MCF 10A (cell line): ENCODE measurements around the gene RIC8B. TPM values are rescaled to one million over a fixed set of nuclear protein-coding genes. Genes with fewer than 3 reads are reported as not detected.
A peak's percentile ranks its signal among the peaks of the same experiment; 100 is the strongest.

Source experiments
- BruUV-seq: library from RNA; stranded (reverse); fragments of 400-500 nt; replicated peaks from 2 replicates; lab custom pipeline; 2021; lab: Mats Ljungman, UMichigan
- CTCF ChIA-PET: fragments of 300-600 bp; sonication (Branson Sonifier 250); formaldehyde crosslinking; extraction: SDS; loops from one replicate; lab custom pipeline; 2021; ENCODE audit warnings: antibody characterized with exemption, inconsistent platforms; lab: Yijun Ruan, JAX
- POLR2A ChIA-PET: fragments of 300-600, 350-650 bp; sonication (Branson Sonifier 250); formaldehyde crosslinking; extraction: SDS; loops from one replicate; lab custom pipeline; 2020; ENCODE audit warnings: antibody characterized with exemption, inconsistent platforms; lab: Yijun Ruan, JAX
- DNase-seq: peaks from one replicate; pipeline ENCODE4 v3.0.0-alpha.2; 2018; ENCODE audit not compliant: unreplicated experiment
- H3K27ac Mint-ChIP-seq: one replicate; pipeline ENCODE4 v1.8.0; 2022; ENCODE audit warnings: mild to moderate bottlenecking, low read depth, mixed read lengths; ENCODE audit not compliant: unreplicated experiment
- H3K27me3 Mint-ChIP-seq: one replicate; pipeline ENCODE4 v1.8.0; 2022; ENCODE audit warnings: mixed read lengths; ENCODE audit not compliant: insufficient read depth, unreplicated experiment
- H3K36me3 Mint-ChIP-seq: one replicate; pipeline ENCODE4 v1.8.0; 2022; ENCODE audit warnings: mild to moderate bottlenecking, moderate library complexity, mixed read lengths; ENCODE audit not compliant: insufficient read depth, unreplicated experiment
- H3K4me1 Mint-ChIP-seq: one replicate; pipeline ENCODE4 v1.8.0; 2022; ENCODE audit warnings: mixed read lengths; ENCODE audit not compliant: insufficient read depth, unreplicated experiment
- H3K4me3 Mint-ChIP-seq: one replicate; pipeline ENCODE4 v1.8.0; 2022; ENCODE audit warnings: mild to moderate bottlenecking, moderate library complexity, mixed read lengths; ENCODE audit not compliant: unreplicated experiment
- H3K9me3 Mint-ChIP-seq: one replicate; pipeline ENCODE4 v1.8.0; 2022; ENCODE audit warnings: mixed read lengths; ENCODE audit not compliant: unreplicated experiment
- CTCF ChIP-seq: fragments of 200-600 bp; IDR thresholded peaks from one replicate; pipeline ENCODE4 v1.8.0; 2022; ENCODE audit warnings: antibody characterized with exemption, mild to moderate bottlenecking; ENCODE audit not compliant: unreplicated experiment
- intact Hi-C: fragments of 100-400 bp; cut with micrococcal nuclease; formaldehyde crosslinking; loops from 2 replicates; pipeline ENCODE4 v1.14.1; 2022
- total RNA-seq: library from RNA; stranded (reverse); gene quantifications from 2 replicates; pipeline ENCODE4 v1.2.3, GENCODE V29; 2022

RIC8B gene
- total RNA-seq, 1 experiment from 2014 or later = 10.0 TPM

GRCh38 chr12:106861984-106862916 is 87.8 kb downstream of the RIC8B start:
- Mint-ChIP-seq H3K4me1 (peaks cover 12% of the 10 kb centered on the region), H3K27ac (no peak overlapping the region), H3K9me3 (no peaks in the 10 kb centered on the region), H3K4me3 (no peak overlapping the region), H3K36me3 (peaks cover 17% of the 10 kb centered on the region), H3K27me3 (no peaks in the 10 kb centered on the region)
- TF ChIP-seq CTCF = no peak
- BruUV-seq = no TSS peak
- ChIA-PET CTCF (interaction anchor here (0.5 to 1.6 kb wide), 3 partner anchors 20 to 505 kb away, joined by 3 read pairs; partner anchors contain the start of gene POLR3B), POLR2A (no interaction called here)
- intact Hi-C loops = no loop called here
- DNase-seq = peak; percentile 57

- peaks cover 17% of the 10 kb centered on the region for H3K36me3 Mint-ChIP-seq
- H3K27me3 Mint-ChIP-seq = no peaks in the 10 kb centered on the region
- no peak for TF ChIP-seq CTCF
- intact Hi-C loops = no loop called here
- ChIA-PET CTCF (interaction anchor here (0.7 to 1.4 kb wide), 2 partner anchors 21 to 603 kb away, joined by 3 read pairs; no protein-coding TSS in a partner anchor), POLR2A (no interaction called here)
- BruUV-seq = no TSS peak
- DNase-seq = no peak
- no peaks in the 10 kb centered on the region for H3K9me3 Mint-ChIP-seq
- H3K4me1 Mint-ChIP-seq = peaks cover 12% of the 10 kb centered on the region
- no peak overlapping the region for H3K4me3 Mint-ChIP-seq
- H3K27ac Mint-ChIP-seq = no peak overlapping the region
These were observed 88.7 kb downstream of the RIC8B start for GRCh38 chr12:106863189-106863588.

- H3K27me3 Mint-ChIP-seq = no peaks in the 10 kb centered on the region
- ChIA-PET POLR2A (interaction anchor here (1.6 kb wide), 1 partner anchor 17 kb away, joined by 3 read pairs; no protein-coding TSS in a partner anchor), CTCF (interaction anchor here (0.6 kb wide), 1 partner anchor 349 kb away, joined by 3 read pairs; no protein-coding TSS in a partner anchor)
- intact Hi-C loops = no loop called here
- no peak overlapping the region for H3K4me3 Mint-ChIP-seq
- H3K9me3 Mint-ChIP-seq = no peaks in the 10 kb centered on the region
- no peak for DNase-seq
- no peak for TF ChIP-seq CTCF
- no peak overlapping the region for H3K27ac Mint-ChIP-seq
- no TSS peak for BruUV-seq
- peaks cover 6% of the 10 kb centered on the region for H3K36me3 Mint-ChIP-seq
- peaks cover 12% of the 10 kb centered on the region for H3K4me1 Mint-ChIP-seq
These were observed 91.2 kb downstream of the RIC8B start for GRCh38 chr12:106865683-106866082.

GRCh38 chr12:106866426-106867080 is 92.1 kb downstream of the RIC8B start:
- peaks cover 15% of the 10 kb centered on the region for H3K36me3 Mint-ChIP-seq
- no peak for TF ChIP-seq CTCF
- no peak overlapping the region for H3K4me3 Mint-ChIP-seq
- no peak for DNase-seq
- H3K27ac Mint-ChIP-seq = no peak overlapping the region
- intact Hi-C loops = no loop called here
- H3K9me3 Mint-ChIP-seq = no peaks in the 10 kb centered on the region
- H3K4me1 Mint-ChIP-seq = peaks cover 12% of the 10 kb centered on the region
- no peaks in the 10 kb centered on the region for H3K27me3 Mint-ChIP-seq
- ChIA-PET POLR2A (no interaction called here), CTCF (interaction anchor here (0.6 to 0.7 kb wide), 2 partner anchors 232 to 1937 kb away, joined by 3 read pairs; no protein-coding TSS in a partner anchor)
- BruUV-seq = no TSS peak
